ENCODE measurements around the gene ATIC. TPM values are rescaled to one million over a fixed set of nuclear protein-coding genes. Genes with fewer than 3 reads are reported as not detected.

The ATIC gene
- total and polyA plus RNA-seq, 3 experiments from 2014 or later, result 151 to 315 (median 298) TPM

GRCh38 chr2:215386566-215386965 is 74.7 kb downstream of the ATIC start:
- POLR2A ChIA-PET, result no interaction called here

GRCh38 chr2:215388002-215388728 is 76.3 kb downstream of the ATIC start:
- POLR2A ChIA-PET, result no interaction called here
- DNase-seq, result no peak
- Histone ChIP-seq H3K27me3 (ENCODE audit: insufficient read depth, low read length, poor library complexity, severe bottlenecking) (no peaks in the 10 kb centered on the region), H3K4me3 (ENCODE audit: low read length) (no peak overlapping the region), H3K27ac (ENCODE audit: low read depth, low read length) (no peak overlapping the region), H3K4me1 (ENCODE audit: insufficient read depth, low read length) (no peaks in the 10 kb centered on the region), H3K36me3 (ENCODE audit: insufficient read depth, low read length) (no peaks in the 10 kb centered on the region), H3K9me3 (ENCODE audit: low read length) (no peaks in the 10 kb centered on the region)
- Mint-ChIP-seq H3K4me1 (no peaks in the 10 kb centered on the region), H3K36me3 (no peaks in the 10 kb centered on the region), H3K27ac (no peak overlapping the region), H3K27me3 (peaks cover 6 to 12% of the 10 kb centered on the region in 2 donors), H3K9me3 (no peaks in the 10 kb centered on the region), H3K4me3 (no peak overlapping the region)
- CTCF ChIA-PET, result no interaction called here

More at GRCh38 chr2:215386566-215386965, 74.7 kb downstream of the ATIC start:
- Histone ChIP-seq H3K4me3 (ENCODE audit: low read length) (no peak overlapping the region), H3K36me3 (ENCODE audit: insufficient read depth, low read length) (no peaks in the 10 kb centered on the region), H3K27ac (ENCODE audit: low read depth, low read length) (no peak overlapping the region), H3K27me3 (ENCODE audit: insufficient read depth, low read length, poor library complexity, severe bottlenecking) (no peaks in the 10 kb centered on the region), H3K9me3 (ENCODE audit: low read length) (no peaks in the 10 kb centered on the region), H3K4me1 (ENCODE audit: insufficient read depth, low read length) (no peaks in the 10 kb centered on the region)
- CTCF ChIA-PET, result no interaction called here
- no peak overlapping the region for H3K27ac Mint-ChIP-seq
- H3K4me1 Mint-ChIP-seq, result no peaks in the 10 kb centered on the region
- no peaks in the 10 kb centered on the region for H3K9me3 Mint-ChIP-seq
- no peak overlapping the region for H3K4me3 Mint-ChIP-seq
- DNase-seq, result no peak
- peaks cover 4 to 12% of the 10 kb centered on the region in 2 donors for H3K27me3 Mint-ChIP-seq
- H3K36me3 Mint-ChIP-seq, result no peaks in the 10 kb centered on the region

- no peaks in the 10 kb centered on the region for H3K4me1 ChIP-seq (ENCODE audit: insufficient read depth, low read length)
- H3K27me3 Mint-ChIP-seq, result peaks cover 6 to 16% of the 10 kb centered on the region in 2 donors
- H3K4me1 Mint-ChIP-seq, result no peaks in the 10 kb centered on the region
- POLR2A ChIA-PET, result no interaction called here
- CTCF ChIA-PET, result no interaction called here
- no peak overlapping the region for H3K27ac Mint-ChIP-seq
- DNase-seq, result no peak
- no peak overlapping the region for H3K4me3 ChIP-seq (ENCODE audit: low read length)
- H3K27me3 ChIP-seq (ENCODE audit: insufficient read depth, low read length, poor library complexity, severe bottlenecking), result no peaks in the 10 kb centered on the region
- H3K36me3 Mint-ChIP-seq, result no peaks in the 10 kb centered on the region
- no peak overlapping the region for H3K4me3 Mint-ChIP-seq
- H3K27ac ChIP-seq (ENCODE audit: low read depth, low read length), result no peak overlapping the region
- no peaks in the 10 kb centered on the region for H3K9me3 Mint-ChIP-seq
- H3K9me3 ChIP-seq (ENCODE audit: low read length), result no peaks in the 10 kb centered on the region
- H3K36me3 ChIP-seq (ENCODE audit: insufficient read depth, low read length), result no peaks in the 10 kb centered on the region
Measured at GRCh38 chr2:215390550-215390913, 78.7 kb downstream of the ATIC start.

DNA sequence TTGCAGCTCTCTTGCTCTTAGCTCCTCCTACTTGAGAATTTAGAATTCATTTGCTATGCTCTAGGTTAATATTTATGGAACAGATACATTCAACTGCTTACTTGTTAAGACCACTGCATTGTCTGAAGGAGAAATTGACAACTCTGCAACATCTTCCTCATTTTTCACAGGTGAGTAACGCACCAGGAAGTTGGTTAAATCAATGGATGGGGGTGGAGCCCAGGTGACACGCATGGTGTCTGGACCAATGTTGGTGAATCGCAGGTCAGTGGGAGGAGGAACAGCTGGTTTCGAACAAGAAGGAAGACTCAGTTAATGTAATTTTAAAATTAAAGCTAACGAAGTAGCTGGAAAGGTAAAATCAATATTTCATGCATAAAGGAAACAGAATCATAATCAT is 79.7 kb downstream of the ATIC start:
- CTCF ChIA-PET, result no interaction called here
- Mint-ChIP-seq H3K4me3 (no peak overlapping the region), H3K9me3 (no peaks in the 10 kb centered on the region), H3K4me1 (no peaks in the 10 kb centered on the region), H3K27me3 (peaks cover 6 to 16% of the 10 kb centered on the region in 2 donors), H3K27ac (no peak overlapping the region), H3K36me3 (no peaks in the 10 kb centered on the region)
- no peaks in the 10 kb centered on the region for H3K9me3 ChIP-seq (ENCODE audit: low read length)
- no peaks in the 10 kb centered on the region for H3K36me3 ChIP-seq (ENCODE audit: insufficient read depth, low read length)
- POLR2A ChIA-PET, result no interaction called here
- DNase-seq, result no peak
- H3K4me3 ChIP-seq (ENCODE audit: low read length), result no peak overlapping the region
- H3K27me3 ChIP-seq (ENCODE audit: insufficient read depth, low read length, poor library complexity, severe bottlenecking), result no peaks in the 10 kb centered on the region
- no peak overlapping the region for H3K27ac ChIP-seq (ENCODE audit: low read depth, low read length)
- H3K4me1 ChIP-seq (ENCODE audit: insufficient read depth, low read length), result no peaks in the 10 kb centered on the region

GRCh38 chr2:215392164-215392563 is 80.3 kb downstream of the ATIC start:
- H3K4me1 ChIP-seq (ENCODE audit: insufficient read depth, low read length), result no peaks in the 10 kb centered on the region
- H3K4me1 Mint-ChIP-seq, result no peaks in the 10 kb centered on the region
- H3K36me3 Mint-ChIP-seq, result no peaks in the 10 kb centered on the region
- H3K36me3 ChIP-seq (ENCODE audit: insufficient read depth, low read length), result no peaks in the 10 kb centered on the region
- no peak overlapping the region for H3K4me3 ChIP-seq (ENCODE audit: low read length)
- ChIA-PET CTCF (no interaction called here), POLR2A (no interaction called here)
- H3K9me3 ChIP-seq (ENCODE audit: low read length), result no peaks in the 10 kb centered on the region
- no peaks in the 10 kb centered on the region for H3K9me3 Mint-ChIP-seq
- H3K4me3 Mint-ChIP-seq, result no peak overlapping the region
- no peaks in the 10 kb centered on the region for H3K27me3 ChIP-seq (ENCODE audit: insufficient read depth, low read length, poor library complexity, severe bottlenecking)
- H3K27me3 Mint-ChIP-seq, result peaks cover 6 to 16% of the 10 kb centered on the region in 2 donors
- H3K27ac ChIP-seq (ENCODE audit: low read depth, low read length), result no peak overlapping the region
- no peak overlapping the region for H3K27ac Mint-ChIP-seq
- DNase-seq, result no peak

DNA sequence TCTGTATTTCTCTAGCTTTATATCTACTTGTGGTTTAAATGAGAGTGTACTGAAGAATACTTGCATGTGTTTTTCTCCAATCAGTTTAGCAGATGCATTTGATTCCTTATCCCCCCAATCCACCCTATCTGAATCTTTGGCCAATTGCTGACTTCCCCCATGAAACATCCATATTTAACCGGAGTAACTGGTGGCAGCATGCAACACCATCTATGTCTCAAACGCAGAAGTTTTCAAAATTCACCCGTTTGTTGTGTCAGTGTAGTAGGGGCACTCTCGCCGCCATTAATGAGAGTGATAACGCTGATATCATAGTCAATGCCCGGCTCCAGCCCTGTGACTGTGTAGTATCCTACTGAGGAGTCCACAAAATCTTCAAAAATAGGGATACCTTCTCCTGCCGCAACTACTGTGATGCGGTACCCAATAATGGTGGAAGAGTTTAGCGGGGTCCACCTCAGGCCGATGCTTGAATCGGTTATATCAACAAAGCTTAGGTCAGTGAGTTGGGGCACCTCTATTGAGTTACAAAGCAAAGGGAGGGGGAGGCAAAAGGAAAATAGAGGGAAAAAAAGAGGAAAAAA is 80.9 kb downstream of the ATIC start:
- H3K27ac ChIP-seq (ENCODE audit: low read depth, low read length), result no peak overlapping the region
- H3K4me3 ChIP-seq (ENCODE audit: low read length), result no peak overlapping the region
- Mint-ChIP-seq H3K27me3 (peaks cover 8 to 16% of the 10 kb centered on the region in 2 donors), H3K27ac (no peak overlapping the region), H3K36me3 (no peaks in the 10 kb centered on the region), H3K4me3 (no peak overlapping the region), H3K9me3 (no peaks in the 10 kb centered on the region), H3K4me1 (no peaks in the 10 kb centered on the region)
- POLR2A ChIA-PET, result no interaction called here
- H3K4me1 ChIP-seq (ENCODE audit: insufficient read depth, low read length), result no peaks in the 10 kb centered on the region
- no peaks in the 10 kb centered on the region for H3K9me3 ChIP-seq (ENCODE audit: low read length)
- no peak for DNase-seq
- no peaks in the 10 kb centered on the region for H3K27me3 ChIP-seq (ENCODE audit: insufficient read depth, low read length, poor library complexity, severe bottlenecking)
- no peaks in the 10 kb centered on the region for H3K36me3 ChIP-seq (ENCODE audit: insufficient read depth, low read length)
- CTCF ChIA-PET, result no interaction called here

- no peaks in the 10 kb centered on the region for H3K36me3 Mint-ChIP-seq
- Histone ChIP-seq H3K27ac (ENCODE audit: low read depth, low read length) (no peak overlapping the region), H3K9me3 (ENCODE audit: low read length) (no peaks in the 10 kb centered on the region), H3K27me3 (ENCODE audit: insufficient read depth, low read length, poor library complexity, severe bottlenecking) (no peaks in the 10 kb centered on the region), H3K4me1 (ENCODE audit: insufficient read depth, low read length) (no peaks in the 10 kb centered on the region), H3K36me3 (ENCODE audit: insufficient read depth, low read length) (no peaks in the 10 kb centered on the region), H3K4me3 (ENCODE audit: low read length) (no peak overlapping the region)
- H3K4me3 Mint-ChIP-seq, result no peak overlapping the region
- ChIA-PET CTCF (no interaction called here), POLR2A (no interaction called here)
- no peaks in the 10 kb centered on the region for H3K4me1 Mint-ChIP-seq
- no peaks in the 10 kb centered on the region for H3K9me3 Mint-ChIP-seq
- no peak overlapping the region for H3K27ac Mint-ChIP-seq
- H3K27me3 Mint-ChIP-seq, result peaks cover 7 to 27% of the 10 kb centered on the region in 2 donors
- DNase-seq, result no peak
Measured at GRCh38 chr2:215394102-215394805, 82.4 kb downstream of the ATIC start.

DNA sequence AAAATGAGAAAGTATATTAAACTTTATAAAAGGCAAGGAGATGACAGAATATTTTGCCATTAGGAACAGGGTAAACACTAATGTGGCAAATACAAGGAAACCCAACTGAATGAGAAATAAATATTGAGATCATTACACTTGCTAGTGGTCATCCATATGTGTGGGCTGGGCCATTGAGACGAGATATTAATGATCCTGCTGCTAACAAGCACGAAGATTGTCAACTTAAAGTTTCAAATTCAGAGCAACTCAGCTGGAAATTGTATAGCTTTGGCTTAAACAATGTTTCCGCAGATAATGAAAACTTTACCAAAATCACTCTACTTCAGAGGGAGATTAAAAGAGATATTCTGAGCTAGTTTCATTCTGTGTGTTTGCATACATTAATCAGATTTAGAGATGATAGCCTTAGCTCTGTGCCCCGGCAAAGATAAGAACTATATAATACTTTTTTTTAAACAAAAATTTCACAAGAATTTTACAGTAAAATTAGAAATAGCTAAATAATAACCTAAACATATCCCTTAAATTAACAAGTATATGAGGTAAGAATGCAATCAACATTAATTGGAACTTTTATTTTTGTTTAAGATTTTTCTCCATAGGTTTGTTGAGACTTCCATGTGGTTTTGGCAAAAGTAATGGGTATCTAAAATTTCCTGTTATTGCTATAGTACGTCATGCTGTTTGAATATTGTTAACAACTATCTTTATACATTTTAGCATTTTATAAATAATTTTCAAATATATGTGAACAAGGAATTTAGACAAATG is 84.0 kb downstream of the ATIC start:
- Histone ChIP-seq H3K4me3 (ENCODE audit: low read length) (no peak overlapping the region), H3K27me3 (ENCODE audit: insufficient read depth, low read length, poor library complexity, severe bottlenecking) (no peaks in the 10 kb centered on the region), H3K36me3 (ENCODE audit: insufficient read depth, low read length) (no peaks in the 10 kb centered on the region), H3K4me1 (ENCODE audit: insufficient read depth, low read length) (no peaks in the 10 kb centered on the region), H3K9me3 (ENCODE audit: low read length) (no peaks in the 10 kb centered on the region), H3K27ac (ENCODE audit: low read depth, low read length) (no peak overlapping the region)
- CTCF ChIA-PET, result no interaction called here
- Mint-ChIP-seq H3K36me3 (no peaks in the 10 kb centered on the region), H3K4me3 (no peak overlapping the region), H3K27me3 (peaks cover 6 to 20% of the 10 kb centered on the region in 2 donors), H3K4me1 (no peaks in the 10 kb centered on the region), H3K9me3 (no peaks in the 10 kb centered on the region), H3K27ac (no peak overlapping the region)
- no peak for DNase-seq
- POLR2A ChIA-PET, result no interaction called here

Measured in CD8-positive, alpha-beta memory T cell (primary cell).